Cardiac muscle cell (in vitro differentiated cells and primary cell): ENCODE results near the gene POLL. TPM values are rescaled to one million over a fixed set of nuclear protein-coding genes. Genes with fewer than 3 reads are reported as not detected.

Source experiments
- DNase-seq, 2 donors: peaks; one replicate each; pipeline versions ENCODE4 v3.0.0 to v3.0.0-alpha.2; 2010 to 2017; ENCODE audit warnings: low read depth in 1 of 2, low spot score in 1 of 2
- H3K27ac ChIP-seq: fragments of 200-600 bp; sonication (generic); 2 replicates; pipeline ENCODE4 v1.5.1; 2016
- H3K27me3 ChIP-seq: fragments of 200-600 bp; sonication (generic); 2 replicates; pipeline ENCODE4 v1.6.0; 2016; ENCODE audit warnings: control low read depth
- H3K36me3 ChIP-seq: fragments of 200-600 bp; sonication (generic); 2 replicates; pipeline ENCODE4 v1.5.1; 2016; ENCODE audit warnings: control low read depth
- H3K4me1 ChIP-seq: fragments of 200-600 bp; sonication (generic); 2 replicates; pipeline ENCODE4 v1.8.1; 2017; ENCODE audit warnings: low read depth, mild to moderate bottlenecking, mixed run types
- H3K4me3 ChIP-seq: fragments of 200-600 bp; sonication (generic); 2 replicates; pipeline ENCODE4 v1.5.1; 2016; ENCODE audit warnings: mild to moderate bottlenecking
- H3K9me3 ChIP-seq: fragments of 200-600 bp; sonication (generic); 2 replicates; pipeline ENCODE4 v1.5.1; 2017; ENCODE audit warnings: low read depth, mild to moderate bottlenecking, control low read depth
- polyA plus RNA-seq: library from polyadenylated mRNA; unstranded; fragments of >200 nt; fragmentation: Nextera tagmentation; extraction: Ambion mirVana; gene quantifications from 2 replicates; pipeline ENCODE4 v1.2.1, GENCODE V29; 2016
- total RNA-seq: library from RNA; depleted of rRNA; stranded (reverse); fragments of >200 nt; gene quantifications from 2 replicates; pipeline ENCODE4 v1.2.3, GENCODE V29; 2016
- TF ChIP-seq, protein P1 (sequence below): IDR thresholded peaks from 2 replicates; pipeline ENCODE4 v1.5.1; 2012; ENCODE audit warnings: low read depth, mild to moderate bottlenecking, low read length

POLL gene
- total and polyA plus RNA-seq, 2 experiments from 2014 or later, result 27.6 to 41.7 TPM

DNA sequence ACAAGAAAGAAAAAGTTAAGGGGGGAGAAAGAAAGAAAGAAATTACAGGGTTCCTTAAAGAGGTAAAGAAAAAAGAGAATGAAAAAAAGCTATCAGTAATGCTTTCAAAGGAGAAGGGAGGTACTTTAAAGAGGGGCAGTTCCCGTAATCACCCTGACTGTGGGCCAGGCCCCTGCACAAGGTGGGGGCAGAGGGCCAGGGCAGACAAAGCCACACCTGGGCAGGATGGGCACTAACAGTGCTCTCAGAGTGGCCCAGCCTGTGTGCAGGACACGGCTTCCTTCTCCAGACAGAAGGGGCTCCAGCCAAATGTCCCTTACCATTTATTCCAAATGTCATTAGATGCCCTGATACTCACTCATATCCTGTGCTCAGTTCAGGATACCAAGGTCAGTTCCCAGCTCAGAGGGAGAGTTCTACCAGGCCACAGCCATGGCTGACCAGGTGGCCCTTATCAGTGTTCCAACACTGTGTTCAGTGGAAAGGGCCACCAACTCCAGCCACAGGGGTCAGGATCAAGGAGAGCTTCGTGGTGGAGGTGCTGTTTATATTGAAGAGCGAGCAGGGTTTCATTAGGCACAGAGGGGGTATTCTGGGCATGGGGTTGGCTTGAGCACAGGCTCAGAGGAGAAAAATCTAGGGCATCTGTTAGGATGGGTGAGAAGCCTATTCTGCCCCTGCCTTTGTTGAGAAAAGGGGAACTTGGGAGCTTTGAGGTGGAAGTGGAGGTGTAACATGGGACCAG, 29.9 kb upstream of the POLL start:
- Histone ChIP-seq H3K27me3 (no peaks in the 10 kb centered on the region), H3K9me3 (no peaks in the 10 kb centered on the region), H3K4me3 (no peak overlapping the region), H3K4me1 (no peaks in the 10 kb centered on the region), H3K36me3 (peaks cover 2% of the 10 kb centered on the region), H3K27ac (peak overlapping the region; percentile 43)
- TF ChIP-seq, protein P1, sequence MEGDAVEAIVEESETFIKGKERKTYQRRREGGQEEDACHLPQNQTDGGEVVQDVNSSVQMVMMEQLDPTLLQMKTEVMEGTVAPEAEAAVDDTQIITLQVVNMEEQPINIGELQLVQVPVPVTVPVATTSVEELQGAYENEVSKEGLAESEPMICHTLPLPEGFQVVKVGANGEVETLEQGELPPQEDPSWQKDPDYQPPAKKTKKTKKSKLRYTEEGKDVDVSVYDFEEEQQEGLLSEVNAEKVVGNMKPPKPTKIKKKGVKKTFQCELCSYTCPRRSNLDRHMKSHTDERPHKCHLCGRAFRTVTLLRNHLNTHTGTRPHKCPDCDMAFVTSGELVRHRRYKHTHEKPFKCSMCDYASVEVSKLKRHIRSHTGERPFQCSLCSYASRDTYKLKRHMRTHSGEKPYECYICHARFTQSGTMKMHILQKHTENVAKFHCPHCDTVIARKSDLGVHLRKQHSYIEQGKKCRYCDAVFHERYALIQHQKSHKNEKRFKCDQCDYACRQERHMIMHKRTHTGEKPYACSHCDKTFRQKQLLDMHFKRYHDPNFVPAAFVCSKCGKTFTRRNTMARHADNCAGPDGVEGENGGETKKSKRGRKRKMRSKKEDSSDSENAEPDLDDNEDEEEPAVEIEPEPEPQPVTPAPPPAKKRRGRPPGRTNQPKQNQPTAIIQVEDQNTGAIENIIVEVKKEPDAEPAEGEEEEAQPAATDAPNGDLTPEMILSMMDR, result no peak
- DNase-seq, result no peak

- Histone ChIP-seq H3K27ac (no peak overlapping the region), H3K9me3 (no peaks in the 10 kb centered on the region), H3K4me3 (no peak overlapping the region), H3K4me1 (no peaks in the 10 kb centered on the region), H3K27me3 (no peaks in the 10 kb centered on the region), H3K36me3 (no peaks in the 10 kb centered on the region)
- TF ChIP-seq, protein P1, result no peak
- DNase-seq, result peak in 1 of 2 donors; percentile 4
Measured at GRCh38 chr10:101617102-101617823, 29.2 kb upstream of the POLL start.

DNA sequence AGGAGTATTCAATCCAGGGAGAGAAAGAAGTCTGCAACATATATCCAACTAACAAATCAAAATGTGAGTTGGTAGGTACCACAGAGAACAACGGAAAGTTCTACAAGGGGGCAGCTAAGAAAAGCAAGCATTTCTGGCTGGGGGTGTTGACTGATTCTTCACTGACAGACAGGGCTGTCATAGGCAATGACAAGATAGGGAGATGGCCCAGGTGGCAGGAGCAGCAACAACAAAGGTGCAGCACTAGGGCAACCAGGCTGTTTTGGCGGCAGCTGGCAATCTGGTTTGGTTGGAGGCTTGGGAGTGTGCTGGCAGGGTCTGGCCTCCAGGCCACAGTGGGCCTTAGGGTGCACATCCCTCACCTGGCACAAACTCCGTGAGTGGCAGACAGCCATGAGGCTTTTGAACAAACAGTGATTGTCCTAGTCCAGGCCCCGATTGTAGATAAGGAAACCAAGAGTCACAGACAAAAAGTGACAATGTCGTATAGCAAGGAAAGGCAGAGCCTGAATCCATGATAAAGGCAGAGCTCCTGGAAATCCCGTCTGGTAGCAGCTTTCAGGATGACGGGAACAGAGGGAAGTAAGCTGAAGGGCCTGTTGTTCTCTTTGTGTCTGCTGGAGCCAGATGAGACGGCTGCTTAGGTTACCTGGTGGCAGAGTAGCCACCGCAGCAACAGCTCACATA, 28.5 kb upstream of the POLL start:
- Histone ChIP-seq H3K4me1 (no peaks in the 10 kb centered on the region), H3K9me3 (no peaks in the 10 kb centered on the region), H3K27me3 (no peaks in the 10 kb centered on the region), H3K36me3 (no peaks in the 10 kb centered on the region), H3K4me3 (no peak overlapping the region), H3K27ac (no peak overlapping the region)
- TF ChIP-seq, protein P1, result no peak
- no peak for DNase-seq

DNA sequence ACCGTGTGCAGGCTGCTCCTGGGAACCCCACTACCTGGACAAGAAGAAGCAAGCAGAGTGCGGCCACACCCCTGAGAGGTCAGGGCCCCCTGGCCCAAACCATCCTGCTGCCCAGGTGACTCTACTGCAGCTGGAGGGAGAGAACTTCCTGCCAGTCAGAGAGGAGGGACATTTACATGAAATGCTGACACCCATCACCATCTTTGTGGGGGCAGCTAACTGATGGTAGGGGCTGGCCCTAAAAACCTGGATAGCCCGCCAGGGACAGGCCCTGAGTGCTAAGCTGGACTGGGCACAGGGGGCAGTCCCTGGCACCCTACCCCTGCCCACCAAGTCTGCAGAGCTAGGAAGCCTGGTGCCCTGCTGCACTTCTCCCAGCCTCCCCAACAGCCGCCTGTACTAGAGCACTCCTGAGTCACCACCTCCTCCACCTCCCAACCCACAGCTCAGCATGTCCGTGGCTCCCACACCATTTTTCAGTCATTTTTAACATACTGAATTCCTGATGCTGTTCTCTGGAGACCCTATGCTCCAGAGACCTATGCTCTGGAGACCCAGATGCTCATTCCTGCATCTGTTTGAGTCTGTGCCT, 27.6 kb upstream of the POLL start:
- Histone ChIP-seq H3K27ac (no peak overlapping the region), H3K9me3 (no peaks in the 10 kb centered on the region), H3K4me3 (no peak overlapping the region), H3K4me1 (no peaks in the 10 kb centered on the region), H3K36me3 (peaks cover 7% of the 10 kb centered on the region), H3K27me3 (no peaks in the 10 kb centered on the region)
- DNase-seq, result no peak
- TF ChIP-seq, protein P1, result no peak
